Keratinocyte (primary cell): ENCODE measurements around the gene DLK2. TPM values are rescaled to one million over a fixed set of nuclear protein-coding genes. Genes with fewer than 3 reads are reported as not detected.

ENCODE experiments used
- DNase-seq: peaks from one replicate; pipeline ENCODE4 v3.0.0-alpha.2; 2011; ENCODE audit warnings: low read depth, missing footprints, low spot score
- FAIRE-seq: peaks from 2 replicates; lab custom pipeline; 2011; peaks lifted over from hg19 to GRCh38; lab: Jason Lieb, UNC
- H2AFZ ChIP-seq: 2 replicates; pipeline ENCODE4 v1.6.0; 2012; ENCODE audit warnings: low read length, control low read depth, inconsistent platforms; ENCODE audit not compliant: control insufficient read depth
- H3K27ac ChIP-seq: 2 replicates; pipeline ENCODE4 v1.5.1; 2011; ENCODE audit warnings: low read length; ENCODE audit not compliant: control insufficient read depth, insufficient read depth
- H3K27me3 ChIP-seq: 3 replicates; pipeline ENCODE4 v1.6.0; 2011; ENCODE audit warnings: low read length; ENCODE audit not compliant: control insufficient read depth, insufficient read depth; ENCODE audit errors: extremely low read depth
- H3K36me3 ChIP-seq, 2 experiments: 2 replicates in 1 of 2; 3 replicates in 1 of 2; pipeline ENCODE4 v1.5.1; 2011; ENCODE audit warnings: low read length in 2 of 2, mild to moderate bottlenecking in 1 of 2; ENCODE audit not compliant: control insufficient read depth in 2 of 2, insufficient read depth in 2 of 2; ENCODE audit errors: extremely low read depth in 1 of 2
- H3K4me1 ChIP-seq: 3 replicates; pipeline ENCODE4 v1.5.1; 2011; ENCODE audit warnings: low read length; ENCODE audit not compliant: control insufficient read depth, insufficient read depth; ENCODE audit errors: extremely low read depth
- H3K4me2 ChIP-seq: 3 replicates; pipeline ENCODE4 v1.6.0; 2011; ENCODE audit warnings: low read depth, low read length; ENCODE audit not compliant: control insufficient read depth, insufficient read depth; ENCODE audit errors: extremely low read depth
- H3K4me3 ChIP-seq, 3 experiments: fragments of 200-600 bp in 1 of 3; sonication (generic) in 1 of 3; 2 replicates in 2 of 3; 3 replicates in 1 of 3; pipeline ENCODE4 v1.5.1; 2011 to 2016; ENCODE audit warnings: low read length in 3 of 3, mild to moderate bottlenecking in 3 of 3, control low read depth in 2 of 3, inconsistent platforms in 1 of 3, low read depth in 1 of 3, mixed read lengths in 1 of 3, mixed run types in 1 of 3, moderate library complexity in 1 of 3; ENCODE audit not compliant: control insufficient read depth in 2 of 3, insufficient read depth in 2 of 3; ENCODE audit errors: extremely low read depth in 1 of 3
- H3K79me2 ChIP-seq: 2 replicates; pipeline ENCODE4 v1.6.0; 2012; ENCODE audit warnings: low read length; ENCODE audit not compliant: control insufficient read depth, insufficient read depth
- H3K9ac ChIP-seq: 3 replicates; pipeline ENCODE4 v1.6.0; 2011; ENCODE audit warnings: low read length; ENCODE audit not compliant: control insufficient read depth, insufficient read depth; ENCODE audit errors: extremely low read depth
- H3K9me1 ChIP-seq: 3 replicates; pipeline ENCODE4 v1.6.0; 2011; ENCODE audit warnings: low read length; ENCODE audit not compliant: control insufficient read depth, insufficient read depth; ENCODE audit errors: extremely low read depth
- H3K9me3 ChIP-seq: 2 replicates; pipeline ENCODE4 v1.5.1; 2012; ENCODE audit warnings: low read depth, low read length; ENCODE audit not compliant: control insufficient read depth
- H4K20me1 ChIP-seq: 3 replicates; pipeline ENCODE4 v1.6.0; 2011; ENCODE audit warnings: low read length; ENCODE audit not compliant: control insufficient read depth, insufficient read depth; ENCODE audit errors: extremely low read depth
- CTCF ChIP-seq, 3 experiments: IDR thresholded peaks in 1 of 3; conservative IDR thresholded peaks in 1 of 3; optimal IDR thresholded peaks in 1 of 3; 2 replicates in 2 of 3; 3 replicates in 1 of 3; pipeline versions ENCODE3 to v1.5.1; 2011; ENCODE audit warnings: low read length in 3 of 3, mild to moderate bottlenecking in 3 of 3, moderate library complexity in 2 of 3, control low read depth in 1 of 3, inconsistent platforms in 1 of 3; ENCODE audit not compliant: insufficient read depth in 2 of 3; ENCODE audit errors: extremely low read depth in 1 of 3
- EZH2 ChIP-seq: IDR thresholded peaks from one replicate; pipeline ENCODE4 v1.6.1; 2012; ENCODE audit warnings: inconsistent platforms, mild to moderate bottlenecking, low read length, moderate library complexity
- dilution Hi-C: fragments of 300-500 bp; cut with MboI; formaldehyde crosslinking; loops from one replicate; pipeline ENCODE4 v1.7.0; 2020; ENCODE audit warnings: low sequenced_read_pairs; ENCODE audit not compliant: extremely low pct_ligation_motif_present
- polyA plus RNA-seq, 5 experiments: library from polyadenylated mRNA; depleted of rRNA in 3 of 5; stranded (reverse) in 3 of 5; stranded (forward) in 1 of 5; unstranded in 1 of 5; fragments of >200 nt; gene quantifications; 1 replicate in 1 of 5; 2 replicates in 3 of 5; 3 replicates in 1 of 5; pipeline versions ENCODE4 v1.2.1 to v1.2.3, GENCODE V29; 2011 to 2012; ENCODE audit warnings: missing spikeins in 2 of 5, low read depth in 1 of 5, low replicate concordance in 1 of 5

Gene DLK2
- polyA plus RNA-seq, 1 donor (not counting 4 experiments of a cell fraction or from before 2014, with no cell fraction given), result 19.8 TPM

- H3K4me3 ChIP-seq, result peak overlapping the region in 1 of 3 experiments; percentile 47
- dilution Hi-C loops, result no loop called here
- H3K4me1 ChIP-seq, result peaks cover 58% of the 10 kb centered on the region
- no peaks in the 10 kb centered on the region for H3K27me3 ChIP-seq
- peak overlapping the region; percentile 79 for H3K27ac ChIP-seq
- peak overlapping the region; percentile 49 for H3K9ac ChIP-seq
- no peak overlapping the region for H2AFZ ChIP-seq
- no peaks in the 10 kb centered on the region for H3K9me3 ChIP-seq
- H3K9me1 ChIP-seq, result no peaks in the 10 kb centered on the region
- peak overlapping the region; percentile 69 for H3K4me2 ChIP-seq
- TF ChIP-seq CTCF (optimal IDR thresholded peaks at IDR 0.05 in 1 of 3, IDR thresholded peaks at IDR 0.05 in 1 of 3, conservative IDR thresholded peaks at IDR 0.05 in 1 of 3; ENCODE audit: extremely low read depth in 1 of 3, insufficient read depth in 2 of 3, low read length in 3 of 3), result peak in 2 of 3 experiments; percentile 81 to 87
- no peak for TF ChIP-seq EZH2
- no peaks in the 10 kb centered on the region for H4K20me1 ChIP-seq
- FAIRE-seq (peak; percentile 88), DNase-seq (peak; percentile 98)
- H3K36me3 ChIP-seq, result peaks cover 23 to 49% of the 10 kb centered on the region in 2 experiments
- H3K79me2 ChIP-seq, result peaks cover 4% of the 10 kb centered on the region
These were observed 41.2 kb upstream of the DLK2 start for GRCh38 chr6:43496370-43497128.

GRCh38 chr6:43495409-43495941 lies 40.1 kb upstream of the DLK2 start:
- no peak for DNase-seq

More at GRCh38 chr6:43495409-43495941, 40.1 kb upstream of the DLK2 start:
- no peaks in the 10 kb centered on the region for H4K20me1 ChIP-seq
- H3K4me2 ChIP-seq, result peak overlapping the region; percentile 69
- no peaks in the 10 kb centered on the region for H3K27me3 ChIP-seq
- peaks cover 59% of the 10 kb centered on the region for H3K4me1 ChIP-seq
- peak overlapping the region; percentile 49 for H3K9ac ChIP-seq
- peaks cover 4% of the 10 kb centered on the region for H3K79me2 ChIP-seq
- dilution Hi-C loops, result no loop called here
- H3K4me3 ChIP-seq, result no peak overlapping the region
- peak overlapping the region; percentile 79 for H3K27ac ChIP-seq
- no peaks in the 10 kb centered on the region for H3K9me1 ChIP-seq
- H3K36me3 ChIP-seq, result peaks cover 22 to 42% of the 10 kb centered on the region in 2 experiments
- TF ChIP-seq CTCF (optimal IDR thresholded peaks at IDR 0.05 in 1 of 3, IDR thresholded peaks at IDR 0.05 in 1 of 3, conservative IDR thresholded peaks at IDR 0.05 in 1 of 3; ENCODE audit: extremely low read depth in 1 of 3, insufficient read depth in 2 of 3, low read length in 3 of 3), result peak in 2 of 3 experiments; percentile 35 to 59
- no peak for TF ChIP-seq EZH2
- H2AFZ ChIP-seq, result no peak overlapping the region
- no peaks in the 10 kb centered on the region for H3K9me3 ChIP-seq
- FAIRE-seq, result peak; percentile 84
